Natural killer cell (primary cell): ENCODE measurements around the gene SDHAF2. TPM values are rescaled to one million over a fixed set of nuclear protein-coding genes. Genes with fewer than 3 reads are reported as not detected.
"Not testable (repeated sequence)": the region's sequence is repeated elsewhere in the genome, so short reads cannot be mapped to it uniquely, and the experiment has no call there.

Experiments used
- ATAC-seq, 3 donors: fragments of 150-1000 bp in 2 of 3; fragments of 200-7000 bp in 1 of 3; cut with Tn5 transposase; 1 replicate in 1 of 3; 2 replicates in 2 of 3; pipeline ENCODE4 v1.10.0; 2021; ENCODE audit warnings: mild to moderate bottlenecking in 2 of 3, moderate library complexity in 2 of 3
- DNase-seq, 2 donors: peaks; one replicate each; pipeline versions ENCODE4 v3.0.0 to v3.0.0-alpha.2; 2013 to 2021; ENCODE audit warnings: mixed read lengths in 1 of 2
- H3K27ac ChIP-seq: one replicate; pipeline ENCODE4 v1.5.1; 2013; ENCODE audit warnings: mild to moderate bottlenecking, low read length
- H3K27me3 ChIP-seq: one replicate; pipeline ENCODE4 v1.6.1; 2013; ENCODE audit warnings: low read length; ENCODE audit not compliant: control insufficient read depth, insufficient read depth
- H3K36me3 ChIP-seq: one replicate; pipeline ENCODE4 v1.6.1; 2013; ENCODE audit warnings: low read length; ENCODE audit not compliant: control insufficient read depth, insufficient read depth
- H3K4me1 ChIP-seq: one replicate; pipeline ENCODE4 v1.6.1; 2013; ENCODE audit warnings: low read length; ENCODE audit not compliant: control insufficient read depth, insufficient read depth
- H3K4me3 ChIP-seq: one replicate; pipeline ENCODE4 v1.5.1; 2013; ENCODE audit warnings: low read length
- H3K9me3 ChIP-seq: one replicate; pipeline ENCODE4 v1.6.1; 2013; ENCODE audit warnings: low read length; ENCODE audit not compliant: control insufficient read depth, insufficient read depth
- H3K27ac Mint-ChIP-seq, 2 donors: one replicate each; pipeline ENCODE4 v1.8.0; 2022; ENCODE audit warnings: mild to moderate bottlenecking in 2 of 2, mixed read lengths in 2 of 2, moderate library complexity in 1 of 2
- H3K27me3 Mint-ChIP-seq, 2 donors: one replicate each; pipeline ENCODE4 v1.8.0; 2022; ENCODE audit warnings: low read depth in 2 of 2, mixed read lengths in 2 of 2
- H3K36me3 Mint-ChIP-seq: one replicate; pipeline ENCODE4 v1.8.0; 2022; ENCODE audit warnings: mixed read lengths
- H3K4me1 Mint-ChIP-seq, 2 donors: one replicate each; pipeline ENCODE4 v1.8.0; 2022; ENCODE audit warnings: mixed read lengths in 2 of 2
- H3K4me3 Mint-ChIP-seq: one replicate; pipeline ENCODE4 v1.8.0; 2022; ENCODE audit warnings: mild to moderate bottlenecking, moderate library complexity, mixed read lengths
- H3K9me3 Mint-ChIP-seq, 2 donors: one replicate each; pipeline ENCODE4 v1.8.0; 2022; ENCODE audit warnings: mixed read lengths in 2 of 2
- WGBS: methylation state at CpG from one replicate; pipeline ENCODE4 v1.1.7; 2013; ENCODE audit warnings: missing lambda C conversion rate; ENCODE audit not compliant: insufficient coverage; 5-methylcytosine and 5-hydroxymethylcytosine counted together
- intact Hi-C: fragments of 100-400 bp; cut with micrococcal nuclease; formaldehyde crosslinking; loops from one replicate; pipeline ENCODE4 v1.14.2; 2022
- total RNA-seq, 4 donors: library from RNA; stranded (reverse); fragments of 120-200 nt in 1 of 4; gene quantifications; one replicate each; pipeline versions ENCODE4 v1.2.3 to v1.2.4, GENCODE V29; 2013 to 2022
- TF ChIP-seq, protein P1 (sequence below): fragments of 200-600 bp; IDR thresholded peaks from one replicate; pipeline ENCODE4 v1.8.0; 2022; ENCODE audit warnings: antibody characterized with exemption

Gene SDHAF2
- total RNA-seq, 3 donors from 2014 or later (not counting 1 experiment from before 2014, with no cell fraction given), result 40.2 to 50.4 (median 40.8) TPM

- no peaks in the 10 kb centered on the region for H3K9me3 Mint-ChIP-seq
- peak overlapping the region; percentile 99 to 100 for H3K27ac Mint-ChIP-seq
- peak; percentile 60 to 82 (median 63) for ATAC-seq
- intact Hi-C loops, result no loop called here
- peak overlapping the region; percentile 96 for H3K4me3 Mint-ChIP-seq
- Histone ChIP-seq H3K4me1 (peaks cover 15% of the 10 kb centered on the region), H3K9me3 (no peaks in the 10 kb centered on the region), H3K27me3 (no peaks in the 10 kb centered on the region), H3K4me3 (peak overlapping the region; percentile 77), H3K27ac (peak overlapping the region; percentile 97), H3K36me3 (peaks cover 35% of the 10 kb centered on the region)
- H3K4me1 Mint-ChIP-seq, result peaks cover 44 to 50% of the 10 kb centered on the region in 2 donors
- under 1% methylated on average over 37 of the region's 37 CpGs for WGBS
- TF ChIP-seq, protein P1, sequence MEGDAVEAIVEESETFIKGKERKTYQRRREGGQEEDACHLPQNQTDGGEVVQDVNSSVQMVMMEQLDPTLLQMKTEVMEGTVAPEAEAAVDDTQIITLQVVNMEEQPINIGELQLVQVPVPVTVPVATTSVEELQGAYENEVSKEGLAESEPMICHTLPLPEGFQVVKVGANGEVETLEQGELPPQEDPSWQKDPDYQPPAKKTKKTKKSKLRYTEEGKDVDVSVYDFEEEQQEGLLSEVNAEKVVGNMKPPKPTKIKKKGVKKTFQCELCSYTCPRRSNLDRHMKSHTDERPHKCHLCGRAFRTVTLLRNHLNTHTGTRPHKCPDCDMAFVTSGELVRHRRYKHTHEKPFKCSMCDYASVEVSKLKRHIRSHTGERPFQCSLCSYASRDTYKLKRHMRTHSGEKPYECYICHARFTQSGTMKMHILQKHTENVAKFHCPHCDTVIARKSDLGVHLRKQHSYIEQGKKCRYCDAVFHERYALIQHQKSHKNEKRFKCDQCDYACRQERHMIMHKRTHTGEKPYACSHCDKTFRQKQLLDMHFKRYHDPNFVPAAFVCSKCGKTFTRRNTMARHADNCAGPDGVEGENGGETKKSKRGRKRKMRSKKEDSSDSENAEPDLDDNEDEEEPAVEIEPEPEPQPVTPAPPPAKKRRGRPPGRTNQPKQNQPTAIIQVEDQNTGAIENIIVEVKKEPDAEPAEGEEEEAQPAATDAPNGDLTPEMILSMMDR, result peak; percentile 33
- DNase-seq, result peak; percentile 73 to 85
- no peaks in the 10 kb centered on the region for H3K36me3 Mint-ChIP-seq
- H3K27me3 Mint-ChIP-seq, result no peaks in the 10 kb centered on the region
Observed at GRCh38 chr11:61429346-61429690, 606 bp upstream of the SDHAF2 start.

GRCh38 chr11:61430839-61431238 lies 915 bp downstream of the SDHAF2 start:
- intact Hi-C loops, result loop anchor here (1.0 kb wide), 1 partner anchor 69 kb away; the partner anchor contains the start of gene TMEM138
- H3K4me1 Mint-ChIP-seq, result peaks cover 40 to 48% of the 10 kb centered on the region in 2 donors
- not testable (repeated sequence) for H3K9me3 Mint-ChIP-seq, H3K36me3 Mint-ChIP-seq, DNase-seq, H3K9me3 ChIP-seq, ATAC-seq, H3K27me3 ChIP-seq, H3K27me3 Mint-ChIP-seq
- 93% methylated on average over 7 of the region's 10 CpGs for WGBS
- H3K4me3 Mint-ChIP-seq, result peak overlapping the region; percentile 96
- H3K27ac ChIP-seq, result peak overlapping the region; percentile 97
- peaks cover 22% of the 10 kb centered on the region for H3K36me3 ChIP-seq
- H3K4me1 ChIP-seq, result peaks cover 19% of the 10 kb centered on the region
- H3K4me3 ChIP-seq, result peak overlapping the region; percentile 77
- H3K27ac Mint-ChIP-seq, result peak overlapping the region; percentile 99 to 100

GRCh38 chr11:61437496-61437895 lies 7.6 kb downstream of the SDHAF2 start:
- intact Hi-C loops, result loop anchor here (5.0 kb wide), 1 partner anchor 100 kb away; no protein-coding TSS in a partner anchor
- DNase-seq, result no peak
- no peaks in the 10 kb centered on the region for H3K9me3 Mint-ChIP-seq
- 98% methylated on average over 4 of the region's 5 CpGs for WGBS
- H3K27me3 Mint-ChIP-seq, result no peaks in the 10 kb centered on the region
- peaks cover 22 to 24% of the 10 kb centered on the region in 2 donors for H3K4me1 Mint-ChIP-seq
- TF ChIP-seq, protein P1, result no peak
- no peak overlapping the region for H3K4me3 Mint-ChIP-seq
- no peak overlapping the region for H3K27ac Mint-ChIP-seq
- peaks cover 14% of the 10 kb centered on the region for H3K36me3 Mint-ChIP-seq
- no peak overlapping the region for H3K27ac ChIP-seq
- H3K9me3 ChIP-seq, result no peaks in the 10 kb centered on the region
- H3K4me1 ChIP-seq, result peaks cover 8% of the 10 kb centered on the region
- H3K27me3 ChIP-seq, result no peaks in the 10 kb centered on the region
- peaks cover 53% of the 10 kb centered on the region for H3K36me3 ChIP-seq
- ATAC-seq, result no peak
- no peak overlapping the region for H3K4me3 ChIP-seq

- H3K27ac Mint-ChIP-seq, result no peak overlapping the region
- H3K4me3 Mint-ChIP-seq, result no peak overlapping the region
- H3K4me1 ChIP-seq, result peaks cover 8% of the 10 kb centered on the region
- peaks cover 14% of the 10 kb centered on the region for H3K36me3 Mint-ChIP-seq
- H3K9me3 Mint-ChIP-seq, result no peaks in the 10 kb centered on the region
- intact Hi-C loops, result loop anchor here (5.0 kb wide), 1 partner anchor 102 kb away; no protein-coding TSS in a partner anchor
- no peaks in the 10 kb centered on the region for H3K9me3 ChIP-seq
- H3K36me3 ChIP-seq, result peaks cover 60% of the 10 kb centered on the region
- ATAC-seq (no peak), DNase-seq (no peak)
- no peak overlapping the region for H3K27ac ChIP-seq
- 100% methylated on average over 1 of the region's 1 CpG for WGBS
- H3K27me3 Mint-ChIP-seq, result no peaks in the 10 kb centered on the region
- TF ChIP-seq, protein P1, result no peak
- no peaks in the 10 kb centered on the region for H3K27me3 ChIP-seq
- no peak overlapping the region for H3K4me3 ChIP-seq
- H3K4me1 Mint-ChIP-seq, result peaks cover 32 to 33% of the 10 kb centered on the region in 2 donors
Observed at GRCh38 chr11:61439615-61440014, 9.7 kb downstream of the SDHAF2 start.
